ENCODE data around the gene WDR83.

- TF ChIP-seq, protein P1, sequence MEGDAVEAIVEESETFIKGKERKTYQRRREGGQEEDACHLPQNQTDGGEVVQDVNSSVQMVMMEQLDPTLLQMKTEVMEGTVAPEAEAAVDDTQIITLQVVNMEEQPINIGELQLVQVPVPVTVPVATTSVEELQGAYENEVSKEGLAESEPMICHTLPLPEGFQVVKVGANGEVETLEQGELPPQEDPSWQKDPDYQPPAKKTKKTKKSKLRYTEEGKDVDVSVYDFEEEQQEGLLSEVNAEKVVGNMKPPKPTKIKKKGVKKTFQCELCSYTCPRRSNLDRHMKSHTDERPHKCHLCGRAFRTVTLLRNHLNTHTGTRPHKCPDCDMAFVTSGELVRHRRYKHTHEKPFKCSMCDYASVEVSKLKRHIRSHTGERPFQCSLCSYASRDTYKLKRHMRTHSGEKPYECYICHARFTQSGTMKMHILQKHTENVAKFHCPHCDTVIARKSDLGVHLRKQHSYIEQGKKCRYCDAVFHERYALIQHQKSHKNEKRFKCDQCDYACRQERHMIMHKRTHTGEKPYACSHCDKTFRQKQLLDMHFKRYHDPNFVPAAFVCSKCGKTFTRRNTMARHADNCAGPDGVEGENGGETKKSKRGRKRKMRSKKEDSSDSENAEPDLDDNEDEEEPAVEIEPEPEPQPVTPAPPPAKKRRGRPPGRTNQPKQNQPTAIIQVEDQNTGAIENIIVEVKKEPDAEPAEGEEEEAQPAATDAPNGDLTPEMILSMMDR (IDR thresholded peaks at IDR 0.05) = no peak
- TF ChIP-seq POLR2A (IDR thresholded peaks at IDR 0.05) = no peak
Observed at GRCh38 chr19:12667731-12668302, 1.2 kb downstream of the WDR83 start.

Data from uterus (tissue), 2 donors.